Measurements from ENCODE around the gene FAM53B. TPM values are rescaled to one million over a fixed set of nuclear protein-coding genes. Genes with fewer than 3 reads are reported as not detected.

The FAM53B gene
- total and polyA plus RNA-seq, 3 experiments from 2014 or later: 28.8 to 41.6 (median 29.2) TPM

DNA sequence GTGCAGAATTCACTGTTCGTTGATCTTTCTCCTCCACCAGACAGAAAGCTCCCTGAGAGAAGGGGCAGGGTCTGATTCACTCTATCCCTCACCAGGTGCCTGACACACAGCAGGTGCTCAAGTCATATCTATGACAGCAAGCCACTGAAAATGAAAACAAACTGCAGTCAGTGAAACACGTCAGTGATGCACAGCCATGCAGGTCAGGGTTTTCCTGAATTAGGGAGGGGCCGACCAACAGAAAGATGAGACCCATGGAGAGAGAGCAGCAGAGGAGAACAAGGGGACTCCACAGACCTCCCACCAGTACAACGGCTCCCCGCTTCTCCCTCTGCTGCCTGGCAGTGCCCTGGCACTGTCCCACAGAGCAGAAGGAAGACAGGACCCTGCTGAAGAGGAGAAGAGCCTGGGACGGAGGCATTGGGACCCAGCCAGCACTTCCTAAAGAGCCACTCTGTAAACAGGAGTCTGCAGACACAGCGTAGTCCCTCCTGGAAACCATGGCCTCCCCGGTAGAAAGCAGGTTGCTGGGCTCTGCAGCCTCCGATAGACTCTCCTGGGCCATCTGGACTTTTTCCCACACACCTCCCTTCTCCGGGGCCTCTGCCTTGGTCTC, 50.3 kb downstream of the FAM53B start:
- Mint-ChIP-seq H3K4me1 (peaks cover 78 to 95% (median 93%) of the 10 kb centered on the region in 3 donors), H3K9me3 (no peaks in the 10 kb centered on the region), H3K27me3 (no peaks in the 10 kb centered on the region), H3K27ac (peak overlapping the region; percentile 93 to 99 (median 98)), H3K36me3 (peaks cover 7 to 72% (median 21%) of the 10 kb centered on the region in 3 donors), H3K4me3 (peak overlapping the region; percentile 40 to 87 (median 80))
- peaks cover 79% of the 10 kb centered on the region for H3K4me1 ChIP-seq (ENCODE audit: insufficient read depth, low read length)
- ChIA-PET CTCF (interaction anchor here (0.7 to 8.0 kb wide), 7 partner anchors 11 to 53 kb away, joined by 3 to 56 read pairs (median 4); no protein-coding TSS in a partner anchor), POLR2A (interaction anchor here (0.9 to 2.3 kb wide), 2 partner anchors 24 to 47 kb away, joined by 3 to 8 read pairs; no protein-coding TSS in a partner anchor)
- H3K36me3 ChIP-seq (ENCODE audit: insufficient read depth, low read length): peaks cover 3% of the 10 kb centered on the region
- H3K27ac ChIP-seq (ENCODE audit: low read depth, low read length): peak overlapping the region; percentile 58
- H3K9me3 ChIP-seq (ENCODE audit: low read length): no peaks in the 10 kb centered on the region
- DNase-seq: peak in 1 of 5 donors; percentile 57
- H3K4me3 ChIP-seq (ENCODE audit: low read length): no peak overlapping the region
- no peaks in the 10 kb centered on the region for H3K27me3 ChIP-seq (ENCODE audit: insufficient read depth, low read length, poor library complexity, severe bottlenecking)

- Mint-ChIP-seq H3K36me3 (peaks cover 8 to 69% (median 23%) of the 10 kb centered on the region in 3 donors), H3K9me3 (no peaks in the 10 kb centered on the region), H3K4me1 (peaks cover 78 to 95% (median 93%) of the 10 kb centered on the region in 3 donors), H3K27ac (peak overlapping the region; percentile 93 to 99 (median 98)), H3K4me3 (peak overlapping the region; percentile 40 to 87 (median 80)), H3K27me3 (no peaks in the 10 kb centered on the region)
- Histone ChIP-seq H3K9me3 (ENCODE audit: low read length) (no peaks in the 10 kb centered on the region), H3K4me1 (ENCODE audit: insufficient read depth, low read length) (peaks cover 79% of the 10 kb centered on the region), H3K36me3 (ENCODE audit: insufficient read depth, low read length) (peaks cover 3% of the 10 kb centered on the region), H3K4me3 (ENCODE audit: low read length) (no peak overlapping the region), H3K27me3 (ENCODE audit: insufficient read depth, low read length, poor library complexity, severe bottlenecking) (no peaks in the 10 kb centered on the region), H3K27ac (ENCODE audit: low read depth, low read length) (peak overlapping the region; percentile 58)
- CTCF ChIA-PET: interaction anchor here (1.1 to 8.0 kb wide), 5 partner anchors 12 to 48 kb away, joined by 3 to 56 read pairs (median 9); no protein-coding TSS in a partner anchor
- no peak for DNase-seq
- POLR2A ChIA-PET: interaction anchor here (2.3 kb wide), 1 partner anchor 25 kb away, joined by 8 read pairs; no protein-coding TSS in a partner anchor
These were observed 50.8 kb downstream of the FAM53B start for GRCh38 chr10:124693396-124693795.

DNA sequence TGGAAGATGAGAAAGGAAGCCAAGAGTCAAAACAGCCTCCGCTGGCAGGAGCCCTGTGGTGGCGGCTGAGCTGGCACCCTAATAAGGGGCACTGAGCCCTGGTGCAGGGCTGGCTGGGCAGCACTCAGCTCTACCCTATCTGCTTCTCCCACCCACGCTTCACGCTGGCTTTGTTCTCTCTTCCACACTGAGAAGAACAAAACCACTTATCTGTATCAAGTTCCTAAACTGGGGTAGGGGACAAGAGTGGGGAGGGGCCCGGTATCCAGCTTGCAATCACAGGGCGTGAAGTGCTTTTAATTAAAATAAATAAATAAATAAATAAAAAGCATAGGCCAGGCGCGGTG, 52.1 kb downstream of the FAM53B start:
- peak overlapping the region in 7 of 8 donors; percentile 48 to 96 (median 79) for H3K27ac Mint-ChIP-seq
- no peak for DNase-seq
- H3K9me3 Mint-ChIP-seq: no peaks in the 10 kb centered on the region
- H3K4me3 ChIP-seq (ENCODE audit: low read length): no peak overlapping the region
- no peaks in the 10 kb centered on the region for H3K27me3 Mint-ChIP-seq
- H3K4me3 Mint-ChIP-seq: peak overlapping the region in 1 of 7 donors; percentile 41
- CTCF ChIA-PET: interaction anchor here (0.8 to 8.0 kb wide), 5 partner anchors 13 to 49 kb away, joined by 4 to 56 read pairs (median 6); no protein-coding TSS in a partner anchor
- H3K27ac ChIP-seq (ENCODE audit: low read depth, low read length): peak overlapping the region; percentile 1
- peaks cover 3% of the 10 kb centered on the region for H3K36me3 ChIP-seq (ENCODE audit: insufficient read depth, low read length)
- H3K9me3 ChIP-seq (ENCODE audit: low read length): no peaks in the 10 kb centered on the region
- no peaks in the 10 kb centered on the region for H3K27me3 ChIP-seq (ENCODE audit: insufficient read depth, low read length, poor library complexity, severe bottlenecking)
- H3K4me1 ChIP-seq (ENCODE audit: insufficient read depth, low read length): peaks cover 79% of the 10 kb centered on the region
- peaks cover 8 to 65% (median 23%) of the 10 kb centered on the region in 3 donors for H3K36me3 Mint-ChIP-seq
- POLR2A ChIA-PET: no interaction called here
- peaks cover 76 to 95% (median 93%) of the 10 kb centered on the region in 3 donors for H3K4me1 Mint-ChIP-seq

GRCh38 chr10:124691421-124692099, 52.6 kb downstream of the FAM53B start:
- peaks cover 8 to 66% (median 23%) of the 10 kb centered on the region in 3 donors for H3K36me3 Mint-ChIP-seq
- Histone ChIP-seq H3K27me3 (ENCODE audit: insufficient read depth, low read length, poor library complexity, severe bottlenecking) (no peaks in the 10 kb centered on the region), H3K4me3 (ENCODE audit: low read length) (no peak overlapping the region), H3K4me1 (ENCODE audit: insufficient read depth, low read length) (peaks cover 79% of the 10 kb centered on the region), H3K9me3 (ENCODE audit: low read length) (no peaks in the 10 kb centered on the region), H3K36me3 (ENCODE audit: insufficient read depth, low read length) (peaks cover 3% of the 10 kb centered on the region), H3K27ac (ENCODE audit: low read depth, low read length) (peak overlapping the region; percentile 1)
- peak overlapping the region; percentile 48 to 96 (median 76) for H3K27ac Mint-ChIP-seq
- POLR2A ChIA-PET: no interaction called here
- H3K27me3 Mint-ChIP-seq: no peaks in the 10 kb centered on the region
- H3K9me3 Mint-ChIP-seq: no peaks in the 10 kb centered on the region
- H3K4me1 Mint-ChIP-seq: peaks cover 75 to 95% (median 93%) of the 10 kb centered on the region in 3 donors
- peak in 1 of 5 donors; percentile 40 for DNase-seq
- CTCF ChIA-PET: interaction anchor here (0.8 to 8.0 kb wide), 7 partner anchors 12 to 59 kb away, joined by 4 to 58 read pairs (median 8); no protein-coding TSS in a partner anchor
- peak overlapping the region in 4 of 7 donors; percentile 6 to 65 (median 43) for H3K4me3 Mint-ChIP-seq

GRCh38 chr10:124691002-124691401, 53.2 kb downstream of the FAM53B start:
- CTCF ChIA-PET: interaction anchor here (1.8 to 8.0 kb wide), 5 partner anchors 11 to 59 kb away, joined by 5 to 58 read pairs (median 33); no protein-coding TSS in a partner anchor
- peaks cover 8 to 64% (median 23%) of the 10 kb centered on the region in 3 donors for H3K36me3 Mint-ChIP-seq

GRCh38 chr10:124689911-124690498, 54.2 kb downstream of the FAM53B start:
- H3K27ac Mint-ChIP-seq: peak overlapping the region in 7 of 8 donors; percentile 80 to 98 (median 94)
- Histone ChIP-seq H3K36me3 (ENCODE audit: insufficient read depth, low read length) (peaks cover under 1% of the 10 kb centered on the region), H3K27ac (ENCODE audit: low read depth, low read length) (peak overlapping the region; percentile 48), H3K4me1 (ENCODE audit: insufficient read depth, low read length) (peaks cover 79% of the 10 kb centered on the region), H3K27me3 (ENCODE audit: insufficient read depth, low read length, poor library complexity, severe bottlenecking) (no peaks in the 10 kb centered on the region), H3K9me3 (ENCODE audit: low read length) (no peaks in the 10 kb centered on the region), H3K4me3 (ENCODE audit: low read length) (no peak overlapping the region)
- CTCF ChIA-PET: interaction anchor here (1.1 to 8.0 kb wide), 11 partner anchors 10 to 58 kb away, joined by 3 to 58 read pairs (median 8); no protein-coding TSS in a partner anchor
- H3K36me3 Mint-ChIP-seq: peaks cover 8 to 58% (median 23%) of the 10 kb centered on the region in 3 donors
- no peaks in the 10 kb centered on the region for H3K27me3 Mint-ChIP-seq
- POLR2A ChIA-PET: interaction anchor here (1.0 to 2.9 kb wide), 7 partner anchors 10 to 51 kb away, joined by 3 to 22 read pairs (median 6); no protein-coding TSS in a partner anchor
- no peak for DNase-seq
- H3K9me3 Mint-ChIP-seq: no peaks in the 10 kb centered on the region
- peaks cover 75 to 95% (median 93%) of the 10 kb centered on the region in 3 donors for H3K4me1 Mint-ChIP-seq
- peak overlapping the region in 4 of 7 donors; percentile 15 to 78 (median 27) for H3K4me3 Mint-ChIP-seq

More at GRCh38 chr10:124691002-124691401, 53.2 kb downstream of the FAM53B start:
- peak overlapping the region in 1 of 7 donors; percentile 34 for H3K4me3 Mint-ChIP-seq
- Histone ChIP-seq H3K4me3 (ENCODE audit: low read length) (no peak overlapping the region), H3K4me1 (ENCODE audit: insufficient read depth, low read length) (peaks cover 79% of the 10 kb centered on the region), H3K36me3 (ENCODE audit: insufficient read depth, low read length) (peaks cover 3% of the 10 kb centered on the region), H3K27me3 (ENCODE audit: insufficient read depth, low read length, poor library complexity, severe bottlenecking) (no peaks in the 10 kb centered on the region), H3K9me3 (ENCODE audit: low read length) (no peaks in the 10 kb centered on the region), H3K27ac (ENCODE audit: low read depth, low read length) (no peak overlapping the region)
- no peaks in the 10 kb centered on the region for H3K27me3 Mint-ChIP-seq
- H3K27ac Mint-ChIP-seq: peak overlapping the region in 2 of 8 donors; percentile 6 to 60
- POLR2A ChIA-PET: no interaction called here
- H3K4me1 Mint-ChIP-seq: peaks cover 75 to 95% (median 93%) of the 10 kb centered on the region in 3 donors
- no peak for DNase-seq
- no peaks in the 10 kb centered on the region for H3K9me3 Mint-ChIP-seq

DNA sequence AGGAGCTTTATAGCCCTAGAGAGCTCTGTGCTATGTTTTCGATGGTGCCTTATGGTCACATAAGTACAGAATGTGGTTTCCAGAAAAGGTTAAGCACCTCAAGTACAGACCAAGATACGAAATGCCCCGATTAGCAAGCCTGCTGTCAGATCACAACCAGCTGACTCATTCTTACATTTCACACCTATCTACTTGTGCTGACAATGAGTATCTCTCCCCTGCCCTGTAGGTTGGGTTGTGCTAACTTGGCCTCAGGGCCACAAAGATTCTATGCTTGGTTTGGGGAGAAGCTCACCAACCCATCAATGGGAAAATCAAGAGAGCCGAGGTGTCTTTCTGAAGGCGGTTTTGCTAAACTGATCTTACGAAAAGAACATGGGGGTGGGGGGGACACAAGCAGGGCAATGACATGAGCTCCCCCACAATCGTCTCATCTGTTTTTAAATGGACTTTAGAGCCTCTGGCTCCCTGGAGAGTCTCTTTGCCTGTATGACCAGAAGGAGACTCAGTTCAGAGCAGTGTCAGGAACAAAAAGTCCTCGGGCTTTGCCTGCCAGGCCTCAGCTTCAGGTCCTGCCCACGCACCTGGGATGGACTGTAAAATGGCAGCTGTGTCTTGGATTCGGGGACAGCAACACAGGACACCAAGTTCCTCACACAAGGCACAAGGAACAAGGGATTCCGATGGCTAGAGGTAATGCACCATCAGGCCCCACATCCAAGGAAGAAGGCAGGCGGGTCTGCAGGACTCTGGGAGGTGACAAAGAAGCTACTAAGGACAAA, 55.1 kb downstream of the FAM53B start:
- Histone ChIP-seq H3K4me1 (ENCODE audit: insufficient read depth, low read length) (peaks cover 79% of the 10 kb centered on the region), H3K4me3 (ENCODE audit: low read length) (no peak overlapping the region), H3K9me3 (ENCODE audit: low read length) (no peaks in the 10 kb centered on the region), H3K27me3 (ENCODE audit: insufficient read depth, low read length, poor library complexity, severe bottlenecking) (no peaks in the 10 kb centered on the region), H3K27ac (ENCODE audit: low read depth, low read length) (peak overlapping the region; percentile 48), H3K36me3 (ENCODE audit: insufficient read depth, low read length) (no peaks in the 10 kb centered on the region)
- peak in 4 of 5 donors; percentile 43 to 82 (median 62) for DNase-seq
- Mint-ChIP-seq H3K4me1 (peaks cover 73 to 93% (median 93%) of the 10 kb centered on the region in 3 donors), H3K27ac (peak overlapping the region; percentile 82 to 99 (median 96)), H3K36me3 (peaks cover 8 to 53% (median 22%) of the 10 kb centered on the region in 3 donors), H3K27me3 (no peaks in the 10 kb centered on the region), H3K9me3 (no peaks in the 10 kb centered on the region), H3K4me3 (peak overlapping the region; percentile 1 to 87 (median 75))
- CTCF ChIA-PET: interaction anchor here (1.1 to 8.0 kb wide), 19 partner anchors 8 to 57 kb away, joined by 3 to 58 read pairs (median 8); no protein-coding TSS in a partner anchor
- POLR2A ChIA-PET: interaction anchor here (0.9 to 2.9 kb wide), 12 partner anchors 8 to 77 kb away, joined by 3 to 22 read pairs (median 7); no protein-coding TSS in a partner anchor

Measured in CD8-positive, alpha-beta memory T cell (primary cell).